Stimulated activated CD8-positive, alpha-beta memory T cell treated with anti-CD3 and anti-CD28 coated beads, Interleukin-4, amount 100 ng/mL, for 4 hours (primary cell): Measurements from ENCODE around the gene DLG2.
"Not testable (repeated sequence)": the region's sequence is repeated elsewhere in the genome, so short reads cannot be mapped to it uniquely, and the experiment has no call there.

ENCODE experiments used
- DNase-seq, 2 donors: peaks; one replicate each; pipeline ENCODE4 v3.0.0-alpha.2; 2020; ENCODE audit warnings: low read depth in 2 of 2, low spot score in 1 of 2

The DLG2 gene

DNA sequence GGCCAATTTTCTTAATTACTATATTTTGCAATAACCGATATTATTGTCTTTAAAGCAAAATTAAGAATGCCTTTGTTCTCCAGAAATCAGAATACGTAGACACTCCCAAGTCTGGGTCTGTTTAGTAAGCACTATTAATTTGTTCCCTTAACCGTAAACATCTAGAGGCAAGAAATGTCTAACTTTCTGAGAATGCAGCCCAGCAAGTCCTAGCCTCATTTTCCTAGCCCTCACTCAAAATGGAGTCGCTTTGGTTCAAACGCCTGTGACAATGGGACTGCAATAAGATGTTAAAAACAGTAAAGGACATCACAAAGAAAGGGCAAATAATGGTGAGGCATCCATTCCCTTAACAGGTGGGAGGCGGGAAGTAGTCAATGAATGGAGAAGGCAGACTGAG lies 280.7 kb downstream of the DLG2 start:
- DNase-seq = no peak

- DNase-seq = not testable (repeated sequence)
Measured at GRCh38 chr11:85340846-85341245, 286.3 kb downstream of the DLG2 start.

DNA sequence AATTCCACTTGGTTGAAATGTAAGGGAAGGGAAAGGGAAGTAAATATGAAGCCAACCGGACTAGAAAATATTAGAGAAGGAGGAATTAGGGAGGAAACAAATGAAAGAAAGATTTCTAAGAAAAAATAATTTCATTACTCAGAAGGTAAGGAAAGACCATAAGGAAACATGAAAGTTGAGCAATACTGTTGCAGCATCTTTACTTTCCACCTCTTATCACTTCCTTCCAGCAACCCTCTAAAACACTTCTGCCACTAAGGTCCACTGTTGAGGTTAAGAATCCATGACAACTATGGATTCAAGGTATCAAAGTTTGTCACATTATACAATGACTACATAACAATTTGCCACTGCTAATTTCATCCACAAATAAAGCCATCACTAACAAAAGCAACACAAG lies 308.6 kb downstream of the DLG2 start:
- no peak for DNase-seq

DNA sequence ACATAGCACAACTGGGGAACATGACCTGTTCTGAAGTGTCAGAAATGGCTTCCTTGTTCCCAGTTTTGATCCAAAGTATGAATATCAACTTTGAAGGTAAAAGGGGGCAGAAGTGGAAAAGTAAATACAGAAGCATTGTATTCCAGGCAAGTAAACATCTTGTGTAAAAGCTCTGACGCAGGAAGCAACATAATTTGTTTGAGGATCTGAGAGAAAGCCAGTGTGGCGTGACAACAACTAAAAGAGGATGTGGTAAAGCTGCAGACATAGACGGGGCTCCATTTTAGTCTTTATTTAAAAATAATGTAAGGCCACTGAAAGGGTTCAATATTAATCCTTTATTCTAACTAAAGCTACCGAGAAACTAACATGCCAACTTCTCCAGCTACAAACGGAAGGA lies 310.2 kb downstream of the DLG2 start:
- DNase-seq = no peak

GRCh38 chr11:85313741-85314140 lies 313.4 kb downstream of the DLG2 start:
- DNase-seq = no peak

- no peak for DNase-seq
Measured at GRCh38 chr11:85310479-85310878, 316.7 kb downstream of the DLG2 start.

DNA sequence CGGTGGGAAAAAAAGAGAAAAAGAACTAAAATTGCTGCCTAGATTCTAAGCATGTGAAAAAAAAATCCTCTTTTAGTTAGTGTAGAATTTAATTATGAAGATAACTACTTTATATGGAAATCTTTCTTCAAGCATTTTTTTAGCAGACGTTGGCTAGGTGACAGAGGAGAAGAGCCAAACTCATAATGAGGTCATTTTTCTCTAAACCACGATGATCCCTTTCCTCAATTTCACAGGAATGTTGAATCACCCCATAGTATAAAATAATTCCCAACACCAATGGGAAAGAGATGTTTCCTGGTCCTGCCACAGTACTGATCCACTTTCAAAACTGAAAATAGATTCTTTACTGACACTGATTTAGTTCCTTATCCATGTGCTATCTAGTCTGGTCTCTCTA lies 319.8 kb downstream of the DLG2 start:
- DNase-seq = no peak

GRCh38 chr11:85301895-85302678 lies 325.1 kb downstream of the DLG2 start:
- no peak for DNase-seq

- DNase-seq = no peak
Measured at GRCh38 chr11:85299258-85299942, 327.7 kb downstream of the DLG2 start.

DNA sequence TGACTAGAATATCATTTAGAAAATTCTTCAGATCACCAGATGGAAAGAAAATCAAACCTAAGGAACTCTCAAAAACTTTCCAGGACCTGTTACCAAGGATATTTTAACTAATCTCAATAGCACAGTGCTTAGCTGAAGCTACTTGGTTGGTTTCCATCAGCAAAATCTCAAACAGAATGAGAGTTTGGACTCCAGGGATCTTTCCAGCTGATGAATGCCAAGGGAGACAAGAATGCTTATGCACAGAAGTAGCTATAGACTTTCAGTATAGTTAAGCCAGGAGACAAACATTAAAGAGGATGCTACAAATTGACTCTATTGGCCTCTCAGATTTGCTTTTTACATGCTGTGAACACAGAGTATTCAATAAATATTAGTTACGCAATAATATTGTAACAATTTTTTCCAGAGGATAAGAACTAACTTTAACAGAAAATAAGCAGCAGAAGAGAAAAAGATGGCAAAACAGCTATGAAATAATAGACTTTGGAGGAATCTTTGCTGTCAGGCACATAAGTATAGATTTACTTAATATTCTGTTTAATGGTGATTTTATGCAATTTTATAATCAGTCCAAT lies 331.4 kb downstream of the DLG2 start:
- no peak for DNase-seq

DNA sequence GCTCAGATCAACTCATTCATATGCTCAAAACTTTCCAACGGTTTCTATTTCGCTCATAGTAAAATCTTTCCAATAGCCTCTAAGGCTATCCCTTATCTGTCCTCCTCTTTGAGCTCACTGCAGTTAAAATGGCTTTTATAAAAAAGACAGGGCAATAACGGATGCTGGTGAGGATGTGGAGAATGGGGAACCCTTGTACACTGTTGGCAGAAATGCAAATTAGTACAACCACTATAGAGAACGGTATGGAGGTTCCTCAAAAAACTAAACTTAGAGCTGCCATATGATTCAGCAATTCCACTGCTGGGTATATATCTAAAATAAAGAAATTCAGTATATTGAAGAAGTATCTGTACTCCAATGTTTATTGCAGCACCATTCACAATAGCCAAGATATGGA lies 345.6 kb downstream of the DLG2 start:
- no peak for DNase-seq

DNA sequence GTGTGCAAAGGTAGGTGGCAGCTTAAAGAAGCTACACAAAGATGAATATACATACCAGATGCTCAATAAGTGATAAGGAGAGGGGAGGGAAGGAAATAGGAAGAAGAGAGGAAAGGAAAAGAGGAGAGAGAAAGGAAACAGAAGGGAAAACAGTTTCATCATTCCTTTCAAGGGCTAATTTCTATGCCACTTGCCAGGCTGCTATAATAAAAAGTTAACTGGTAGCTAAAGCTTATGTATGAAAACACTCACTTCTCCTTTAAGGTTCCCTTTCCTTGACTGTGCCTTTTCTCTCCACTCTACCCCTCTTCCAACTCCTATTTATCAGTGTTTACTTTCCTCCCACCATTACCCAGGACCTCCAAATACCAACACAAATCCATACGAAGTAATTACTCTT lies 347.9 kb downstream of the DLG2 start:
- no peak for DNase-seq

GRCh38 chr11:85277693-85278092 lies 349.5 kb downstream of the DLG2 start:
- DNase-seq = no peak

- DNase-seq = no peak
Measured at GRCh38 chr11:85276332-85276731, 350.8 kb downstream of the DLG2 start.

GRCh38 chr11:85270315-85270714 lies 356.8 kb downstream of the DLG2 start:
- DNase-seq = not testable (repeated sequence)

- no peak for DNase-seq
Measured at GRCh38 chr11:85269109-85269508, 358.0 kb downstream of the DLG2 start.

- DNase-seq = no peak
Measured at GRCh38 chr11:85266646-85267045, 360.5 kb downstream of the DLG2 start.

- no peak for DNase-seq
Measured at GRCh38 chr11:85263328-85263727, 363.8 kb downstream of the DLG2 start.

- DNase-seq = no peak
Measured at GRCh38 chr11:85257837-85258236, 369.3 kb downstream of the DLG2 start.

- DNase-seq = no peak
Measured at GRCh38 chr11:85256433-85256832, 370.7 kb downstream of the DLG2 start.

- no peak for DNase-seq
Measured at GRCh38 chr11:85249482-85249881, 377.7 kb downstream of the DLG2 start.

- no peak for DNase-seq
Measured at GRCh38 chr11:85247797-85248196, 379.3 kb downstream of the DLG2 start.
